HG02571 (cell line): ENCODE results near the gene PIN4.
A peak's percentile ranks its signal among the peaks of the same experiment; 100 is the strongest.
"Not testable (repeated sequence)": the region's sequence is repeated elsewhere in the genome, so short reads cannot be mapped to it uniquely, and the experiment has no call there.

Experiments
- ATAC-seq: cut with Tn5 transposase; IDR thresholded peaks from one replicate; pipeline ENCODE4 v1.9.1; 2021; ENCODE audit warnings: mild to moderate bottlenecking, moderate library complexity; ENCODE audit not compliant: unreplicated experiment

Gene PIN4

GRCh38 chrX:72181178-72182125, at the start of gene PIN4:
Gene PIN4, plus strand, starts transcription at chrX:72181757. Its CDS starts 29 bp downstream, at chrX:72181786.
- peak; percentile 96 for ATAC-seq

- ATAC-seq, result no peak
Measured at GRCh38 chrX:72132456-72132855, 49.1 kb upstream of the PIN4 start.

- no peak for ATAC-seq
Measured at GRCh38 chrX:72133851-72134546, 47.6 kb upstream of the PIN4 start.

- ATAC-seq, result no peak
Measured at GRCh38 chrX:72137846-72138495, 43.6 kb upstream of the PIN4 start.

GRCh38 chrX:72139538-72139937, 42.0 kb upstream of the PIN4 start:
- no peak for ATAC-seq

- peak; percentile 50 for ATAC-seq
Measured at GRCh38 chrX:72141372-72142004, 40.1 kb upstream of the PIN4 start.

GRCh38 chrX:72142094-72142793, 39.3 kb upstream of the PIN4 start:
- ATAC-seq, result no peak

- ATAC-seq, result no peak
Measured at GRCh38 chrX:72142794-72143608, 38.6 kb upstream of the PIN4 start.

- ATAC-seq, result no peak
Measured at GRCh38 chrX:72143609-72143907, 38.0 kb upstream of the PIN4 start.

GRCh38 chrX:72145181-72145580, 36.4 kb upstream of the PIN4 start:
- ATAC-seq, result no peak

GRCh38 chrX:72146527-72146926, 35.0 kb upstream of the PIN4 start:
- ATAC-seq, result no peak

GRCh38 chrX:72158773-72159172, 22.8 kb upstream of the PIN4 start:
- no peak for ATAC-seq

- ATAC-seq, result no peak
Measured at GRCh38 chrX:72159769-72160168, 21.8 kb upstream of the PIN4 start.

GRCh38 chrX:72165551-72165950, 16.0 kb upstream of the PIN4 start:
- ATAC-seq, result no peak

GRCh38 chrX:72169008-72169728, 12.4 kb upstream of the PIN4 start:
- ATAC-seq, result no peak

- not testable (repeated sequence) for ATAC-seq
Measured at GRCh38 chrX:72176289-72176688, 5.3 kb upstream of the PIN4 start.

- ATAC-seq, result no peak
Measured at GRCh38 chrX:72176981-72177380, 4.6 kb upstream of the PIN4 start.

GRCh38 chrX:72180539-72180938, 1.0 kb upstream of the PIN4 start:
- no peak for ATAC-seq

GRCh38 chrX:72182924-72183323, 1.4 kb downstream of the PIN4 start:
- no peak for ATAC-seq
